ENCODE results near the gene RAD54L2.
"Not testable (repeated sequence)": the region's sequence is repeated elsewhere in the genome, so short reads cannot be mapped to it uniquely, and the experiment has no call there.

RAD54L2 gene, protein sequence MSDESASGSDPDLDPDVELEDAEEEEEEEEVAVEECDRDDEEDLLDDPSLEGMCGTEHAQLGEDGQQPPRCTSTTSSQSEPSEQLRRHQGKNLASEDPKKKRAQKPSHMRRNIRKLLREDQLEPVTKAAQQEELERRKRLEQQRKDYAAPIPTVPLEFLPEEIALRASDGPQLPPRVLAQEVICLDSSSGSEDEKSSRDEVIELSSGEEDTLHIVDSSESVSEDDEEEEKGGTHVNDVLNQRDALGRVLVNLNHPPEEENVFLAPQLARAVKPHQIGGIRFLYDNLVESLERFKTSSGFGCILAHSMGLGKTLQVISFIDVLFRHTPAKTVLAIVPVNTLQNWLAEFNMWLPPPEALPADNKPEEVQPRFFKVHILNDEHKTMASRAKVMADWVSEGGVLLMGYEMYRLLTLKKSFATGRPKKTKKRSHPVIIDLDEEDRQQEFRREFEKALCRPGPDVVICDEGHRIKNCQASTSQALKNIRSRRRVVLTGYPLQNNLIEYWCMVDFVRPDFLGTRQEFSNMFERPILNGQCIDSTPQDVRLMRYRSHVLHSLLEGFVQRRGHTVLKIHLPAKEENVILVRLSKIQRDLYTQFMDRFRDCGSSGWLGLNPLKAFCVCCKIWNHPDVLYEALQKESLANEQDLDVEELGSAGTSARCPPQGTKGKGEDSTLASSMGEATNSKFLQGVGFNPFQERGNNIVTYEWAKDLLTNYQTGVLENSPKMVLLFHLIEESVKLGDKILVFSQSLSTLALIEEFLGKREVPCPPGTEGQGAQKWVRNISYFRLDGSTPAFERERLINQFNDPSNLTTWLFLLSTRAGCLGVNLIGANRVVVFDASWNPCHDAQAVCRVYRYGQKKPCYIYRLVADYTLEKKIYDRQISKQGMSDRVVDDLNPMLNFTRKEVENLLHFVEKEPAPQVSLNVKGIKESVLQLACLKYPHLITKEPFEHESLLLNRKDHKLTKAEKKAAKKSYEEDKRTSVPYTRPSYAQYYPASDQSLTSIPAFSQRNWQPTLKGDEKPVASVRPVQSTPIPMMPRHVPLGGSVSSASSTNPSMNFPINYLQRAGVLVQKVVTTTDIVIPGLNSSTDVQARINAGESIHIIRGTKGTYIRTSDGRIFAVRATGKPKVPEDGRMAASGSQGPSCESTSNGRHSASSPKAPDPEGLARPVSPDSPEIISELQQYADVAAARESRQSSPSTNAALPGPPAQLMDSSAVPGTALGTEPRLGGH (N-terminal part only)

DNA sequence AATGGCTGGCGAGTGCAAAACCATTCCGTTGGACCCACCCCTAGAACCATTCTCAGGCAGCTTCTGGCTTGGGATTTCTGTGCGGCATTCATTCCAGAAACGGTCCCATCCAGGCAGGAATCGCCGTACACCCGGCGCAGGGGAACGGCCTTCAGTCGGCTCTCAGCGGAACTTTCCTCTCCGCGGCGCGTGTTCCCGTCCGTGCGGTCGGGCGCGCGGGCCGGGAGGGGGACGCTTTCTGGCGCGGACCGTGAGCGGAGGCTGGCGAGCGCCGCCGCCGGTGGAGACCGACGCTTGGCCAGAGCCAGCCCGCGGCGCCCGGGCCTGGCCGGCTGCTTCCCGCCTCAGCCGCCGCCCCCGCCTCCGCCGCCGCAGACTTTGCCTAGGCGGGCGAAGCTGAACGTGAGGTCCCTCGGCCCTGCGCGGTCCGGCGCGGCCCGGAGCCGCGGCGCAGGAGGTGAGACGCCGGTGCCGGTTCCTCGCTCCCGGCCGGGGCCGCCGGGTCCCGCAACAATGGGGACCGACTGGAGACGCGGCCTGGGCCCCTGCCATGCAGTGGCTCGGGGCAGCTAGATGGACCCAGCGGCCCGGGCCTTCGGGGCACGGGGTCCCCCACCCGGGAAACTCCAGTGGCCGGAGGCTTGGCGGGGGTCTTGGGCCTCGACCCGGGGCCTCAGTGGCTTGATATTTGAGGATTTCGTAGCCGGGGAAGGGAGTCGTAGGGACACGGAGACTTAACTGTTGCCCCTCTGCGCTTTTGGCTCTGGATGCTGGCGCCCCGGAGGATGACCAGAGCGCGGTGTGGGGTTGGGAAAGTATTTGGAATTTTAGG is at the start of gene RAD54L2:
TSS of gene RAD54L2 (plus strand) at position 261 of the 832 bp plus-strand sequence. CDS start 51,702 bp downstream, outside the sequence.
- DNase-seq: peak; percentile 73

DNA sequence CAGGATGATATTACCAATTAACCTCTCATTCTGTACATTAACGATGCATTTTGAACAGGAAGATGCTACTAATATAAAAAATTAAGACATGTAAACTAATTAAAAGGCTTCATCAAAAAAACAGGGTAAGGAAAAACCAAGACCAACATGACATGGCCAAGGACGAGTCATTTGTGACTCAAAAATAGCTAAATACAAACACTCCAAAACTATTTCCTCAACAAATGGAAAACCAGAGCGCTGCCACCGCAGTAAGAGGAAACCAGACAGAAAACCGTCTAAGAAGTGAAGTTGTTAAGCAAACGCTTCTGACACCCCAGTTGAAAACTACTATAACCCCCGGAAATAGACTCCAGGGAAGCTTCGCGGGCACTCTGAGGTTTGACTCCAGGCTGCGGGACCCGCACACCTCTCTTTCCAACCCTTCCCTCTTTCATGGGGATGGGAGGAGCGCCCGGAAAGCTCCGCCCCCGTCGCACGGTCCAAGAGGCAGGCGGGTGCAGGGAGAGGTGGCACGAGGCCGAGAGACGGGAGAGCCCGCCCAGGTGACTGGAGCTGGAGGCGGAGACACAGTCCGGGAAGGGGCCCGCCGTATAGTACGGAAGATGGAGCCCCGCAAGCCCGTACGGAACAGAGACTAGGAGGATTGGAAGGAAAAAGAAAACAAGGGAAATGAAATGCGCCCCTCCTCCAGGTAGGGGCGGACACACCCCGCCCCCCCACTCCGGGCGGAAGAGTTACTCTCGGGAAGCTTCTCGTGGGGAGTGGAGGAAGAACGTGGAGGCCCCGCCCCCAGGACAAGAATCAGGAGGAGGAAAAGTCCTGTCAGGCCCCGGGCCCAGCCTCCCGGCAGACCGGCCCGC is 39.4 kb upstream of the RAD54L2 start:
- DNase-seq: peak; percentile 83

DNA sequence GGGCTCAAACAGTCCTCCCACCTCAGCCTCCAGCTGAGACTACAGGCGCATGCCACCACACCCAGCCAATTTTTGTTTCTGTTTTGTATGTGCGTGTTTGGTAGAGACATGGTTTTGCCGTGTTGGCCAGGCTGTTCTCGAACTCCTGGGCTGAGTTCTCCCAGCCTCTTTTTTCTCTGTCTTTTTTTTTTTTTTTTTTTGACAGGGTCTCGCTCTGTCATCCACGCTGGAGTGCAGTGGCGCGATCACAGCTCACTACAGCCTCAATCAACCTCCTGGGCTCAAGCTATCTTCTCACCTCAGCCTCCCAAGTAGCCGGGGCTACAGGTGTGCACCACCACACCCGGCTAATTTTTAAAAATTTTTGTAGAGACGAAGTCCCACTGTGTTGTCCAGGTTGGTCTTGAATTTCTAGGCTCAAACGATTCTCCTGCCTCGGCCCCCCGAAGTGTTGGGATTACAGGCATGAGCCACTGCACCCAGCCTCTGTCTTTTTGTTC is 37.8 kb upstream of the RAD54L2 start:
- DNase-seq: no peak

DNA sequence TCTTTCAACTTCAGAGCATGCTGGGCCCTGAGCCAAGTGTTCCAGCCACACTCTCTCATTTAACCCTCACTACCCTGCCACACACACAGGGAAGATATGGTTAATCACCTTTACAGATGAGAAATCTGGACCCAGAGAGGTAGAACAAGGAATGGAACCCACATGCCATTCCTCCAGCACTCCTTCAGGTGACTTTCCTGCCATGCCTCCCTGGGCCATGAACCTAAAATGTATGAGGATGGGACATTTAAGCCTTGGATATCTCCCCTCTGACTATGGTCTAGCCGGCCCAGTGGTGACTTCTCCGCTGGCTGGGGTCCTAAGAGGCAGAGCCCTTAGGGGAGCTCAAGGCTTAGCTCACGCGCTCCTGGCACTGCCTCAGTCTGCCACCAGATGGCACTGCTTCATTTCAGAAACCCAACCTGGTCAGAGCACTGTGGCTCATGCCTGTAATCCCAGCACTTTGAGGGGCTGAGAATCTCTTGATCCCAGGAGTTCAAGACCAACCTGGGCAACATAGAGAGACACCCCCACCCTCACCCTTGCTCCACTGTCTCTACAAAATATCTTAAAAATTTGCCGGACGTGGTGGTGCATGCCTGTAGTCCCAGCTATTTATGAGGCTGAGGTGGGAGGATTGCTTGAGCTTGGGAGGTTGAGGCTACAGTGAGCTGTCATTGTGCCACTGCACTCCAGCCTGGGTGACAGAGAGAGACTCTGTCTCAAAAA is 36.5 kb upstream of the RAD54L2 start:
- peak; percentile 68 to 84 for DNase-seq

DNA sequence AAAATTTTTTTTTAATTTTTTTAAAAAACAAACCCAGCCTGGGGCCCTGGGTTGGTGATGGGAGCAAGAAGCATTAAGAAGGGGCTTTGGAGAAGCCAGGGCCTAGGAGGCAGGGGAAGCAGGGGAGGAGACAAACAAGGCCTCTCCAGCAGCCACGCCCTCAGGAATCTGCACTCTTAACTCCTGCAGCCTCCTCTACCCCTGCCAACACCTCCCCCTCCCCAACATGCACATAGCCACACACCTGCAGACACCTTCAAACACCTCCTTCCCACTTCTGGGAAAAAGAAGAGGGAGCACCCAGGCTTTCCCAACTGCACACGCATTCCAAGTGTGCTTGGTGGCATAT is 36.0 kb upstream of the RAD54L2 start:
- no peak for DNase-seq

DNA sequence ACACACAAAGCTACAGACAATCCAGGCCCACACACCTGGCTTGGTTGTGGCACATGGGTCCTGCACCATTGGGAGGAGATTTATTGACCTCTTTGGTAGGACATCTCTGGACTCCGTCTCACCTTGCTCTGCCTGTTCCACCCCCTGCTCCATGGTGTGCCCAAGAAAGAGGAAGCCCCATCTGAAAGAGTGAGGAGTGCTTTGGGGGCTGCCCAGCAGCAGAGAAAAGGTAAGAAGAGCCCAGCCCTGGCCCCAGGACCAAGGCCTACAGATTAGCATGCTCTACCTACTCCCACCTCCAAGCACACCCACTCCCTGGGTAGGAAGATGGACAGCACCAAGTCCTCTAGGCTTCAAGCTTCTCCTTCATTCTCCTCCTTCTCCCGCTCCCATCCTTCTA is 35.5 kb upstream of the RAD54L2 start:
- no peak for DNase-seq

DNA sequence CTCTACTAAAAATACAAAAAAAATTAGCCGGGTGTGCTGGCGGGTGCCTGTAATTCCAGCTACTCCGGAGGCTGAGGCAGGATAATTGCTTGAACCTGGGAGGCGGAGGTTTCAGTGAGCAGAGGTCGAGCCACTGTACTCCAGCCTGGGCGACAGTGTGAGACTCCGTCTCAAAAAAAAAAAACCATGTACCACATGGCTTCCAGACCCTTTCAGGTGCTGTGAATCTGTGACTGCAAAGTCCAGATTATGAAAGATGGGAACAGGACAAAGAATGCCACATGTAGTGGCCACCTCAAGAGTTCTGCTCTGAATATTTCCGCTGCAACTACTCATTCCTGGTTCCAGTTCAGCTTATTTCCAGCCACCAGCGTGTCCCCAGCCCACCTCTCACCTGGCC is 30.3 kb upstream of the RAD54L2 start:
- DNase-seq: no peak

DNA sequence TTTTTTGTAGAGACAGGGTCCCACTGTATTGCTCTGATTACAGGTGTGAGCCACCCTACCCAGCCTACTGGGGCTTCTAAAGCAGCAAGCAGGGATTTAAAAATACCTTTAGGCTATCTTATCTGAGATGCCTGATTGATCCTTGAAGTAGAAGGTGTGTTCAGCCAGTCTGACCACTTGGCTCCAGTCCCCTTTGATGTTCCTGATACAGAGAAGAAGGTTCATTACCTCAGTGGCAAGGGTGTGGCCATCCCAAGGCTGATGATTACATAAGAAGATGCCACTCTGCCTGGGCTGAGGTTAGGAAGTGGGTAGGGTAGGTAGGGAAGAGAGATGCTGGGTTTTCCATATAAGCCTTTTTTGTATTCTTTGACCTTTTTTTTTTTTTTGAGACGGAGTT is 27.5 kb upstream of the RAD54L2 start:
- DNase-seq: no peak

DNA sequence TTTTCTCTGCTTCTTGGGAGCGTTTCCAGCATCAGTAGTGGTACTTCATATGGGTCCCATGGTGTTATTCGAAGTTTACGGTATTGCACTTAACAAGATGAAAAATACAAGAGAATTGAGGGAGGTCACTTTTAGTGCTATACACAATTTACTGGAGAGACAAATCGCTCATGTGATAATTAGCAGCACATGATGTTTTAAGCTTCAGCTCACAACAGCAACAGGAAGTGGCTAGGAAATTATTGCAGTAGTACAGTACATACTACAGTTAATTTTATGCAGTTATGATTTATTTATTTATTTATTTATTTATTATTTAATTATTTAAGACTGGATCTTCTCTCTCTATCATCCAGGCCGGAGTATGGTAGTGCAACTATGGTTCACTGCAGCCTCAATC is 24.3 kb upstream of the RAD54L2 start:
- no peak for DNase-seq

DNA sequence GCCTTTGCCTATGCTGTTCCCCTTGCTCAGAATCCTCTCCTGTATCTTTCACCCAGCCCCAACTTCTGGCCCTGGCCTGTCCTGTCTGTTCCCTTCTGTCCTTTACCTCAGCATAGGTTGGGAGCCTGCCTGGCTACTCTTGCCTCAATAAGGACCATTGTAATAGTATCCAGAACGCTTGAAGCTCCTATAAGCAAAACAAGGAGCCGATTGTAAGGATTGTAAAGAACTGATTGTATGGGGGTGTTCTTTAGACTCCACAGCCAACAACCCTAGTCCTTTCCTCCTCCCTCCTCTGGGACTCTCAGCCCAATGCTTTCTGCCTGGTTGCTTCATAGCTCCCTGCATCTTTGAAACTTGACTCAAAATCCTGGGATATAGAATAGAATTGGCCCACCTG is 18.7 kb upstream of the RAD54L2 start:
- no peak for DNase-seq

DNA sequence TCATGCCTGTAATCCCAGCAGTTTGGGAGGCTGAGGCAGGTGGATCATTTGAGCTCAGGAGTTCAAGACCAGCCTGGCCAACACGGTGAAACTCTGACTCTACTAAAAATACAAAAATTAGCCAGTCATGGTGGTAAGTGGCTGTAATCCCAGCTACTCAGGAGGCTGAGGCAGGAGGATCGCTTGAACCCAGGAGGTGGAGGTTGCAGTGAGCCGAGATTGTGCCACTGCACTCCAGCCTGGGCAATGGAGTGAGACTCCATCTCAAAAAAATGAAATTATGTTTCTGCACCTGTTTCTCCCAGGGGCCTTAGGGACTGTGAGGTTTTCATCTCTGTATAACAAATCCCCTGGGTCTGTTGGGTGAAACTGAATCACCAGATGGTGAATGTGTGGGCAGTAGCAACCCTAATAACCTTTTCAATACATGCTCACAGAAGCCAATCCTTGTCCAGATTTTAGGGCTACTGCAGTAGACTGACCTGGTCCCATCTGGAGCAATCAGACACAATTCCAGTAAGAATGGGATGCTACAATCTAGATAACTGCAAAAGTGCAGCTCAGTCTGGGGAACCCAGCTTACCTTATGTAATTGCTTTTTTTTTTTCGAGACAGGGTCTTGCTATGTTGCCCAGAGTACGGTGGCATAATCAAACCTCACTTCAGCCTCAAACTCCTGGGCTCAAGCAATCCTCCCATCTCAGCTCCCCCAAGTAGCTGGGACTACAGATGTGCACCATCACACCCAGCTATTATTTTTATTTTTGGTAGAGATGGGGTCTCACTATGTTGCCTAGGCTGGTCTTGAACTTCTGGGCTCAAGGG is 17.4 kb upstream of the RAD54L2 start:
- not testable (repeated sequence) for DNase-seq

DNA sequence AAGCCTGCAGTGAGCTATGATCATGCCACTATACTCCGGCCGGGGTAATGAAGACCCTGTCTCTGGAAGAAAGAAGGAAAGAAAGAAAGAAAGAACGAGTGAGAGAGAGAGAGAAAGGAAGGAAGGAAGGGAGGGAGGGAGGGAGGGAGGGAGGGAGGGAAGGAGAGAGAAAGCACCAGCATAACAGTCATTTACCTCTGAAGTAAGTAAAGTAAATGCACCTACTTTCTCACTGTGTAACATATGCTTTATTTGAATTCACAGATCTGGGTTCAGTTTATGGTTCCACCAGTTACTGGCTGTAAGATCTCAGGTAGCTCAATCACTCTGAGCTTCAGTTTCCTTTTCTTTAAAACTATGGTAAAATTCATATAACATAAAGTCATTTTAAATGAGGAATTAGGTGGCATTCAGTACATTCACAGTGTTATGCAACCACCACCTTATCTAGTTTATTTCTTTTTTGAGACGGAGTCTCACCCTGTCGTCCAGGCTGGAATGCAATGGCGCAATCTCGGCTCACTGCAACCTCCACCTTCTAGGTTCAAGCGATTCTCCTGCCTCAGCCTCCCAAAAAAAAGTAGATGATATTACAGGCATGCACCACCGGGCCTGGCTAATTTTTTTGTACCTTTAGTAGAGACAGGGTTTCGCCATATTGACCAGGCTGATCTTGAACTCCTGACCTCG is 16.1 kb upstream of the RAD54L2 start:
- DNase-seq: no peak

DNA sequence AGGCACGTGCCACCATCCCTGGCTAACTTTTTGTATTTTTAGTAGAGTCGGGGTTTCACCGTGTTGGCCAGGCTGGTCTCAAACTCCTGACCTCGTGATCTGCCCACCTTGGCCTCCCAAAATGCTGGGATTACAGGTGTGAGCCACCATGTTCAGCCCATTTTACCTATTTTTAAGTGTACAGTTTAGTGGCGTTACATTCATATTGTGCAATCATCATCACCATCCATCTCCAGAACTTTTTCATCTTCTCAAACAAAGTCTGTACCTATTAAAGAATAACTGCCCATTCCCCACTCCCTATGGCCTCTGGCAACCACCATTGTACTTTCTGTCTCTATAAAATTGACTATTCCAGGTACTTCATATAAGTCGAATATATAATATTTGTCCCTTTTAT is 13.6 kb upstream of the RAD54L2 start:
- not testable (repeated sequence) for DNase-seq

DNA sequence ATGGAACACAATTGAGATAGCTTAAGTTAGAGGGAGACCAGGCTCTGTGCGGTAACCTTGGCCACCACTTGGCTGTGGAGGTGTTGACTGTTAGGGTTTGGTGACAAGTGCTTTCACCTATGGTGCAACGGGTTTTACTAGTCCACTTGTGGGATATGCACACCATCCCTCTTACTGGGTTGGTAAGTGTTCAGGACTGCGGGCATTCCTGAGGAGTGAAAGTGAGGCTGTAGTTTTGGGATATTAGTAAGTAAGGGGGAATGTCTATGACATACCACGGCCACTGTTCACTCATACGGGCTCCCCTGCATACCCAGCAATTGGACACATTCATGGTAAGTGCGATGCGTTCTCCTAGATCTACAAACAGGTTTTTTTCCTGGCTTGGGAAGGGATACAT is 8.0 kb upstream of the RAD54L2 start:
- no peak for DNase-seq

DNA sequence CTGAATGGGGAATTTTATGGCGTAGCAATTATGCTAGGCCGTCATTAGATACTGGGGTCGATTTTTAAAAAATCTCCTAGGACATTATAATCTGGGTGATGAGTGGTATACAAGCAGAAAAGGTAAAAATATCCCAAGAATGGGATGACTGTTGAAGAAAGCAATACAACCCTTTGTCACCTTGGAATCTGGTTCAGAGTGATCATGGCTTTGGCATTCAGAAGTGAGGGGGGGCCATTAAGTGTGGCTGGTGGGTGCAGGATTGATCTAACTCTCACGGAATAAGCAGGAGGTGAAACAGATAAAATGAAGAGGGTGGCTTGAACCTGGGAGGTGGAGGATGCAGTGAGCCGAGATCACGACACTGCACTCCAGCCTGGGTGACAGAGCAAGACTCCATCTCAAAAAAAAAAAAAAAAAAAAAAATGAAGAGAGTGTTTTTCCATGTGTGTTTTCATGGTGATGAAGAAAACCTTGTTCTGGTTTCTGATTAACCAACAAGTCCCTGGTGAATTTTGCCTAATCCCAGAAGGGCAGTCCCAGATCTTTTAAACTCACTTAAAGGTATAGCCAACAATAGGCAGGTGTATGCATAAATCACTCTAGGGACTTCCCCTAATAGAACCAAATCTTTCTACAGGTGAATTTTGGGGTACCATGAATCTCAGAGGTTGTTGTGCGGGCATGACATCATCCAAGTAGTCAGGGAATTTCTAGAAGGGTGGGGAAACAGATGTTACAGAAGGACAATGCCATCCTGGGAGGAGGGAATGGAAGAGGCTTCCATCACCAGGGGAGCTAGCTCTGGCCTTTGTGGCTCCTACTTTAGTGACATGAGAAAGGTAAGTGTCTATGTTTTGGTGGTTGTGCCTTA is 3.1 kb upstream of the RAD54L2 start:
- DNase-seq: no peak

DNA sequence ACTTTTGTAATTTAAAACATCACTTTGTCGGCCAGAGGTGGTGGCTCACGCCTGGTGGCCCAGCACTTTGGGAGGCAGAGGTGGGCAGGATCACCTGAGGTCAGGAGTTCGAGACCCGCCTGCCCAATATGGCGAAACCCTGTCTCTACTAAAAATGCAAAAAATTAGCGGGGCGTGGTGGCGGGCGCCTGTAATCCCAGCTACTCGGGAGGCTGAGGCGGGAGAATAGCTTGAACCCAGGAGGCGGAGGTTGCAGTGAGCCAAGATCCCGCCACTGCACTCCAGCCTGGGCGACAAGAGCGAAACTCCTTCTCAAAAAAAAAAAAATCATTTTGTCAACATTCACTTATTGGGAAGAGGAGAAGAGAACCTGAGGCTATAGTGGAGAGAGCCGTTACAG is 888 bp upstream of the RAD54L2 start:
- DNase-seq: not testable (repeated sequence)

DNA sequence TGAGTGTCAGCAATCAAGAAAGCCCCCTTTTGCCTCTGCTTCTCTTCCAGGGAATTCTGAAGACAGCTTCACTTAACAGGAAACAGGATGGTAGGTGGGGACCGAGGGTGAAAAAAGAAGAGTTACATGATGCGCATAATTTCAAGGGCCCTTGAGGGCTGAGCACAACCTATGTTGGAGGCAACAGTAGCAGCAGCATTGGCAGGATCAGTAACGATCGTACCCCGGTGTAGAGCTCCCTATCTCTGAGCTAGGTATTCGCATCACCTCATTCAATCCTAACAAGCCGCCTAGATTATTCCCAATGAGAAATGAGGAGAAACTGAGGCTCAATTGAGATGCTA is 432 bp upstream of the RAD54L2 start:
- DNase-seq: no peak

Measured in activated CD4-positive, alpha-beta T cell treated with anti-CD3 and anti-CD28 coated beads for 4 hours (primary cell).